Measurements from ENCODE around the gene TEX29.

DNA sequence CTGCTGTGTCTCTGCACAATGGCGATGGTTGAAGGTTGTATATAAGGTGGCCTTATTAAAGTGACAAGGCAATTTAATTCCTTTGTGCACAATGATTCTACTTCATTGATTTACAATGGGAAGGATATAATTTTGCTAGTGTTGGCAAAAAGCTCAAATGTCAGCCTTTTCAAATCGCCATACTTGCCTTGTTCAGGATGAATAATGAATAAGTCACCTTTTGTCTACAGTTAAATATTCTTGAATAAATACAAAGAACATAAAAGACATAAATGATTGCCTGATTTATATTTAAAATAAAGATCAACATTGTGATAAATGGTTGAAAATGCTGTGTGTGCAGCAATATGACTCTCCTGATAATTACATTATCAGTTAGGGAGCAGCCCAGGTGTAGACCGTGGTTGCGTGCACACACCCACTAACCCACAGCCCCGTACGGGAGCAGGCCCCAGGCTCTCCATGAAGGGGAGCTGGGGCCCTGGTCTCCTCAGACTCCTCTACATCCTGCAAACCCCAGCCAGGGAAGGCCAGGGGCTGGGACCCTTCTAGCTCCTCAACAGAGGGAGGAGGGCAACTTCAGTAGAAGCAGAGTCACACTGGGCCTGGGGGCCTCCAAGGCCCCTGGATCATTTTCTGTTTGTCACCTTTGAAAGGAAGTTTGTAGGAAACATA is 64.9 kb downstream of the TEX29 start:
- TF ChIP-seq POLR2A (IDR thresholded peaks at IDR 0.05), result no peak
- TF ChIP-seq EP300 (IDR thresholded peaks at IDR 0.05), result no peak
- TF ChIP-seq, protein P1, sequence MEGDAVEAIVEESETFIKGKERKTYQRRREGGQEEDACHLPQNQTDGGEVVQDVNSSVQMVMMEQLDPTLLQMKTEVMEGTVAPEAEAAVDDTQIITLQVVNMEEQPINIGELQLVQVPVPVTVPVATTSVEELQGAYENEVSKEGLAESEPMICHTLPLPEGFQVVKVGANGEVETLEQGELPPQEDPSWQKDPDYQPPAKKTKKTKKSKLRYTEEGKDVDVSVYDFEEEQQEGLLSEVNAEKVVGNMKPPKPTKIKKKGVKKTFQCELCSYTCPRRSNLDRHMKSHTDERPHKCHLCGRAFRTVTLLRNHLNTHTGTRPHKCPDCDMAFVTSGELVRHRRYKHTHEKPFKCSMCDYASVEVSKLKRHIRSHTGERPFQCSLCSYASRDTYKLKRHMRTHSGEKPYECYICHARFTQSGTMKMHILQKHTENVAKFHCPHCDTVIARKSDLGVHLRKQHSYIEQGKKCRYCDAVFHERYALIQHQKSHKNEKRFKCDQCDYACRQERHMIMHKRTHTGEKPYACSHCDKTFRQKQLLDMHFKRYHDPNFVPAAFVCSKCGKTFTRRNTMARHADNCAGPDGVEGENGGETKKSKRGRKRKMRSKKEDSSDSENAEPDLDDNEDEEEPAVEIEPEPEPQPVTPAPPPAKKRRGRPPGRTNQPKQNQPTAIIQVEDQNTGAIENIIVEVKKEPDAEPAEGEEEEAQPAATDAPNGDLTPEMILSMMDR (IDR thresholded peaks at IDR 0.05), result no peak
